ENCODE measurements around the gene CSF1R. TPM values are rescaled to one million over a fixed set of nuclear protein-coding genes. Genes with fewer than 3 reads are reported as not detected.

Gene CSF1R
- total and polyA plus RNA-seq, 2 donors (not counting 3 experiments of a cell fraction or from before 2014, with no cell fraction given) = not detected

GRCh38 chr5:150065346-150065745 lies 21.0 kb downstream of the CSF1R start:
- Histone ChIP-seq H3K27me3 (ENCODE audit: control insufficient read depth in 2 of 2, insufficient read depth in 2 of 2, low read length in 2 of 2) (no peaks in the 10 kb centered on the region), H3K9ac (replicated peaks; ENCODE audit: extremely low read depth, insufficient read depth, low read length) (no peak overlapping the region), H3K79me2 (ENCODE audit: control insufficient read depth, insufficient read depth, low read length) (no peaks in the 10 kb centered on the region), H2AFZ (ENCODE audit: low read depth, low read length) (no peak overlapping the region), H3K4me3 (replicated peaks in 1 of 3; ENCODE audit: insufficient read depth in 1 of 3, low read depth in 1 of 3, low read length in 3 of 3) (no peak overlapping the region), H3K4me2 (ENCODE audit: insufficient read depth, low read length) (no peak overlapping the region), H3K9me3 (replicated peaks; ENCODE audit: control insufficient read depth, insufficient read depth, low read length) (no peaks in the 10 kb centered on the region), H3K36me3 (ENCODE audit: control insufficient read depth in 2 of 2, extremely low read depth in 1 of 2, insufficient read depth in 2 of 2, low read length in 2 of 2) (no peaks in the 10 kb centered on the region), H3K4me1 (ENCODE audit: control insufficient read depth, extremely low read depth, insufficient read depth, low read length) (peaks cover 29% of the 10 kb centered on the region), H4K20me1 (replicated peaks; ENCODE audit: control insufficient read depth, extremely low read depth, insufficient read depth, low read length) (no peaks in the 10 kb centered on the region), H3K9me1 (replicated peaks; ENCODE audit: control insufficient read depth, extremely low read depth, insufficient read depth, low read length) (no peaks in the 10 kb centered on the region), H3K27ac (ENCODE audit: insufficient read depth, low read depth, low read length) (no peak overlapping the region)
- BruUV-seq (replicated peaks) = no TSS peak
- intact Hi-C loops (cut with micrococcal nuclease) = no loop called here
- CTCF ChIA-PET = interaction anchor here (0.6 to 2.5 kb wide), 4 partner anchors 10 to 110 kb away, joined by 3 to 14 read pairs (median 4); no protein-coding TSS in a partner anchor
- DNase-seq (ENCODE audit: low read depth, low spot score) (no peak), FAIRE-seq (no peak)
- dilution Hi-C loops (cut with MboI; ENCODE audit: extremely low pct_ligation_motif_present, low sequenced_read_pairs) = no loop called here
- POLR2A ChIA-PET = no interaction called here
- TF ChIP-seq GATA2 (IDR thresholded peaks at IDR 0.05; ENCODE audit: insufficient read depth, insufficient read length, low read depth, low read length) = no peak
- no peak for TF ChIP-seq FOS (IDR thresholded peaks at IDR 0.05; ENCODE audit: borderline replicate concordance, insufficient read depth, low read length)
- no peak for TF ChIP-seq MYC (IDR thresholded peaks at IDR 0.05; ENCODE audit: low read depth, low read length)

GRCh38 chr5:150064681-150065220 lies 21.6 kb downstream of the CSF1R start:
- Histone ChIP-seq H3K4me2 (ENCODE audit: insufficient read depth, low read length) (no peak overlapping the region), H3K27ac (ENCODE audit: insufficient read depth, low read depth, low read length) (no peak overlapping the region), H3K36me3 (ENCODE audit: control insufficient read depth in 2 of 2, extremely low read depth in 1 of 2, insufficient read depth in 2 of 2, low read length in 2 of 2) (no peaks in the 10 kb centered on the region), H3K27me3 (ENCODE audit: control insufficient read depth in 2 of 2, insufficient read depth in 2 of 2, low read length in 2 of 2) (no peaks in the 10 kb centered on the region), H3K79me2 (ENCODE audit: control insufficient read depth, insufficient read depth, low read length) (no peaks in the 10 kb centered on the region), H3K4me1 (ENCODE audit: control insufficient read depth, extremely low read depth, insufficient read depth, low read length) (peaks cover 29% of the 10 kb centered on the region), H3K4me3 (replicated peaks in 1 of 3; ENCODE audit: insufficient read depth in 1 of 3, low read depth in 1 of 3, low read length in 3 of 3) (no peak overlapping the region), H3K9me1 (replicated peaks; ENCODE audit: control insufficient read depth, extremely low read depth, insufficient read depth, low read length) (no peaks in the 10 kb centered on the region), H3K9ac (replicated peaks; ENCODE audit: extremely low read depth, insufficient read depth, low read length) (no peak overlapping the region), H4K20me1 (replicated peaks; ENCODE audit: control insufficient read depth, extremely low read depth, insufficient read depth, low read length) (no peaks in the 10 kb centered on the region), H2AFZ (ENCODE audit: low read depth, low read length) (no peak overlapping the region), H3K9me3 (replicated peaks; ENCODE audit: control insufficient read depth, insufficient read depth, low read length) (no peaks in the 10 kb centered on the region)
- no TSS peak for BruUV-seq (replicated peaks)
- intact Hi-C loops (cut with micrococcal nuclease) (no loop called here), dilution Hi-C loops (cut with MboI; ENCODE audit: extremely low pct_ligation_motif_present, low sequenced_read_pairs) (no loop called here)
- FAIRE-seq = no peak
- CTCF ChIA-PET = interaction anchor here (0.6 to 2.5 kb wide), 4 partner anchors 10 to 111 kb away, joined by 3 to 14 read pairs (median 7); no protein-coding TSS in a partner anchor
- no peak for DNase-seq (ENCODE audit: low read depth, low spot score)
- POLR2A ChIA-PET = no interaction called here
- TF ChIP-seq JUN (IDR thresholded peaks at IDR 0.05; ENCODE audit: borderline replicate concordance, insufficient read depth, insufficient read length, low read depth) = no peak
- no peak for TF ChIP-seq EZH2 (IDR thresholded peaks at IDR 0.05; ENCODE audit: borderline replicate concordance, low read depth, low read length, severe bottlenecking)
- no peak for TF ChIP-seq POLR2AphosphoS5 (IDR thresholded peaks at IDR 0.05; ENCODE audit: insufficient read depth, low read depth, low read length)
- no peak for TF ChIP-seq MYC (IDR thresholded peaks at IDR 0.05; ENCODE audit: low read depth, low read length)
- TF ChIP-seq FOS (IDR thresholded peaks at IDR 0.05; ENCODE audit: borderline replicate concordance, insufficient read depth, low read length) = no peak
- no peak for TF ChIP-seq POLR2A (IDR thresholded peaks at IDR 0.05; ENCODE audit: low read depth, low read length)
- TF ChIP-seq GATA2 (IDR thresholded peaks at IDR 0.05; ENCODE audit: insufficient read depth, insufficient read length, low read depth, low read length) = no peak
- TF ChIP-seq MAX (IDR thresholded peaks at IDR 0.05; ENCODE audit: insufficient read depth, insufficient read length) = no peak
- TF ChIP-seq CTCF (IDR thresholded peaks at IDR 0.05; ENCODE audit: extremely low read depth in 1 of 2, insufficient read depth in 1 of 2, low read depth in 1 of 2, low read length in 2 of 2) = no peak
